Pancreas (tissue), 10 donors: ENCODE measurements around the gene SEMA4D. TPM values are rescaled to one million over a fixed set of nuclear protein-coding genes. Genes with fewer than 3 reads are reported as not detected.

Experiments used
- ATAC-seq, 4 donors: fragments of 200-7000 bp; cut with Tn5 transposase; one replicate each; pipeline versions ENCODE4 v1.8.0 to v1.9.1; 2020; ENCODE audit warnings: mild to moderate bottlenecking in 4 of 4, moderate library complexity in 4 of 4
- DNase-seq, 6 donors: peaks; one replicate each; pipeline ENCODE4 v3.0.0-alpha.2; 2020
- FAIRE-seq: peaks from 2 replicates; lab custom pipeline; 2012; peaks lifted over from hg19 to GRCh38; lab: Jason Lieb, UNC
- H3K27ac ChIP-seq, 4 donors: fragments of 200-600 bp; sonication (generic); 1 replicate in 3 of 4; 2 replicates in 1 of 4; pipeline versions ENCODE4 v1.5.0 to v1.8.0; 2020
- H3K27me3 ChIP-seq, 4 donors: fragments of 200-600 bp; one replicate each; pipeline ENCODE4 v1.8.0; 2021
- H3K36me3 ChIP-seq, 3 donors: fragments of 200-600 bp; sonication (generic) in 1 of 3; one replicate each; pipeline versions ENCODE4 v1.5.0 to v1.8.0; 2020 to 2021
- H3K4me1 ChIP-seq, 3 donors: fragments of 200-600 bp; one replicate each; pipeline ENCODE4 v1.8.0; 2021
- H3K4me3 ChIP-seq, 4 donors: fragments of 200-600 bp; sonication (generic) in 2 of 4; one replicate each; pipeline versions ENCODE4 v1.5.0 to v1.8.0; 2020 to 2021
- H3K9me3 ChIP-seq, 4 donors: fragments of 200-600 bp; one replicate each; pipeline ENCODE4 v1.8.0; 2021
- CTCF ChIP-seq, 4 donors: fragments of 200-600 bp; sonication (generic) in 3 of 4; IDR thresholded peaks; one replicate each; pipeline versions ENCODE4 v1.5.0 to v1.8.0; 2021; ENCODE audit warnings: antibody characterized with exemption in 4 of 4
- WGBS, 2 donors: extraction: QIAGEN DNeasy Blood & Tissue Kit; methylation state at CpG; one replicate each; pipeline ENCODE4 v1.1.7; 2013; 5-methylcytosine and 5-hydroxymethylcytosine counted together
- intact Hi-C, 3 donors: fragments of 100-400 bp; cut with DNase I; formaldehyde crosslinking; loops; one replicate each; pipeline versions ENCODE4 v1.11.1 to v1.14.2; 2022
- polyA plus RNA-seq, 2 donors: library from polyadenylated mRNA; stranded (reverse); fragments of 200-250 nt; gene quantifications; one replicate each; pipeline ENCODE4 v1.2.3, GENCODE V29; 2013
- total RNA-seq, 6 donors: library from RNA; stranded (reverse); fragmentation: NEBNext Ultra II Directional in 4 of 6; extraction: Animal tissue kit (Norgen Biotek cat#: 25700) in 4 of 6; gene quantifications; one replicate each; pipeline versions ENCODE4 v1.2.1 to v1.2.4, GENCODE V29; 2021 to 2023
- donor health status: healthy with polysubstance abuse.
- donor health status: DM: no; HTN: no; CAD: no; lungs with moderate emphysema.
- donor health status: DM: no; HTN: no; CAD: no.
- donor health status: control.
- donor health status: control.
- donor health status: Bipolar disorder and iron deficiency.
- donor health status: DM: yes; HTN: yes; CAD: no.
- donor health status: DM: no; HTN: no; CAD: no.
- donor health status: DM: no; HTN: no; CAD: no.
- donor health status: DM: yes; HTN: yes; CAD: no.

SEMA4D gene
- total and polyA plus RNA-seq, 8 donors, result 7.1 to 29.7 (median 12.9) TPM

DNA sequence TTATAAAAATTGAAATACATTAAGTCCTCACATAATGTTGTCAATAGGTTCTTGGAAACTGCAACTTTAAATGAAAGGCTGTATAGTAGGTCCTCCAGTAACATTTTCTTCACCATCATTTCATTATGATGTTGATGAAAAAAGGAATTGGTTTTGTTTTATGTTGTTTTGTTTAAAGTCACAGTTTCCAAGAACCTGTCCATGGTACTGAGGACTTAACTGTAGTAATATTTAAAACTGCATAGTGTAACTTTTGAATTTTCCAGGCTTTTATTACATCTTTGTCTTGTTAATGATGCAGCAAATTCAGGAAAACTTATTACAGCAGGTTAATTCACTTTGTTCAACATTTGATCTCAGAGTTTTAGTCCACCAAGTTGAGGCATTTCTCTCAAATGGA, 168.0 kb downstream of the SEMA4D start:
- H3K9me3 ChIP-seq, result no peaks in the 10 kb centered on the region
- no peak for TF ChIP-seq CTCF (IDR thresholded peaks at IDR 0.05)
- H3K4me1 ChIP-seq, result no peaks in the 10 kb centered on the region
- H3K4me3 ChIP-seq, result no peak overlapping the region
- intact Hi-C loops, result loop anchor here in 1 of 3 donors (10.0 kb wide), 1 partner anchor 215 kb away; no protein-coding TSS in a partner anchor
- peaks cover 0 to 66% (median 20%) of the 10 kb centered on the region in 3 donors for H3K36me3 ChIP-seq
- ATAC-seq (no peak), DNase-seq (no peak), FAIRE-seq (no peak)
- H3K27me3 ChIP-seq, result no peaks in the 10 kb centered on the region
- H3K27ac ChIP-seq, result no peak overlapping the region

DNA sequence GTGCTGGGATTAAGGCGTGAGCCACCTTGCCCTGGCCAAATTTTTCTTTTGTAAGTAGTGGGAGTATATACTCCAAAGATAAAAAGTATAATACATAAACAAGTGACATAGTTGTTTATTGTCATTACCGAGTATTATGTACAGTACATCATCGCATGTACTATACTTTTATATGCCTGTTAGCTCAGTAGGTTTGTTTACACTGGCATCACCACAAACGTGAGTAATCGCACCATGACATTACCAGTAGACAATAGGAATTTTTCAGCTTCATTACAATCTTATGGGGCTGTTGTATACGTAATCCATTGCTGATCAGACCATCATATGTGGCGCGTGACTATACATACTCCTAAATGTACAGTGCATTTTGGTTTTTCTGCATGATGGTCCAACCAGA, 169.8 kb downstream of the SEMA4D start:
- DNase-seq (no peak), FAIRE-seq (no peak), ATAC-seq (no peak)
- no peak overlapping the region for H3K27ac ChIP-seq
- no peaks in the 10 kb centered on the region for H3K27me3 ChIP-seq
- TF ChIP-seq CTCF (IDR thresholded peaks at IDR 0.05), result no peak
- WGBS, 2 donors, result 87 to 91% methylated on average over 8 of the region's 8 CpGs
- H3K36me3 ChIP-seq, result peaks cover 0 to 49% (median 19%) of the 10 kb centered on the region in 3 donors
- no peaks in the 10 kb centered on the region for H3K9me3 ChIP-seq
- intact Hi-C loops, result no loop called here
- no peak overlapping the region for H3K4me3 ChIP-seq
- H3K4me1 ChIP-seq, result peaks cover 0 to 9% (median 0%) of the 10 kb centered on the region in 3 donors

GRCh38 chr9:89325733-89326132, 172.2 kb downstream of the SEMA4D start:
- peaks cover 0 to 40% (median 18%) of the 10 kb centered on the region in 3 donors for H3K36me3 ChIP-seq
- intact Hi-C loops, result no loop called here
- peaks cover 0 to 17% (median 2%) of the 10 kb centered on the region in 3 donors for H3K4me1 ChIP-seq
- no peak for FAIRE-seq
- TF ChIP-seq CTCF (IDR thresholded peaks at IDR 0.05), result no peak
- H3K4me3 ChIP-seq, result no peak overlapping the region
- no peaks in the 10 kb centered on the region for H3K9me3 ChIP-seq
- DNase-seq, result no peak
- ATAC-seq, result no peak
- no peak overlapping the region for H3K27ac ChIP-seq
- H3K27me3 ChIP-seq, result no peaks in the 10 kb centered on the region
- WGBS, 2 donors, result 85% methylated on average over 3 of the region's 3 CpGs

GRCh38 chr9:89323390-89323789, 174.5 kb downstream of the SEMA4D start:
- H3K4me1 ChIP-seq, result peaks cover 13 to 29% (median 13%) of the 10 kb centered on the region in 3 donors
- ATAC-seq (no peak), DNase-seq (no peak), FAIRE-seq (no peak)
- no peak for TF ChIP-seq CTCF (IDR thresholded peaks at IDR 0.05)
- WGBS, 2 donors, result 44 to 47% methylated on average over 4 of the region's 4 CpGs
- H3K27me3 ChIP-seq, result no peaks in the 10 kb centered on the region
- intact Hi-C loops, result no loop called here
- H3K4me3 ChIP-seq, result no peak overlapping the region
- H3K36me3 ChIP-seq, result peaks cover 0 to 17% (median 0%) of the 10 kb centered on the region in 3 donors
- H3K9me3 ChIP-seq, result no peaks in the 10 kb centered on the region
- no peak overlapping the region for H3K27ac ChIP-seq

GRCh38 chr9:89319015-89319905, 178.7 kb downstream of the SEMA4D start:
- peak; percentile 82 for FAIRE-seq
- H3K9me3 ChIP-seq, result no peaks in the 10 kb centered on the region
- DNase-seq, result no peak
- TF ChIP-seq CTCF (IDR thresholded peaks at IDR 0.05), result peak in 1 of 4 donors; percentile 52
- 1% methylated on average over 13 of the region's 13 CpGs for WGBS, 2 donors
- H3K36me3 ChIP-seq, result no peaks in the 10 kb centered on the region
- peak overlapping the region; percentile 52 to 80 (median 64) for H3K4me3 ChIP-seq
- no peaks in the 10 kb centered on the region for H3K27me3 ChIP-seq
- peaks cover 13 to 34% (median 17%) of the 10 kb centered on the region in 3 donors for H3K4me1 ChIP-seq
- intact Hi-C loops, result no loop called here
- ATAC-seq, result peak in 2 of 4 donors; percentile 1 to 10
- H3K27ac ChIP-seq, result peak overlapping the region; percentile 99 to 100 (median 100)
